Measurements from ENCODE around the gene ST8SIA1.
"Not testable (repeated sequence)": the region's sequence is repeated elsewhere in the genome, so short reads cannot be mapped to it uniquely, and the experiment has no call there.

Gene ST8SIA1, protein sequence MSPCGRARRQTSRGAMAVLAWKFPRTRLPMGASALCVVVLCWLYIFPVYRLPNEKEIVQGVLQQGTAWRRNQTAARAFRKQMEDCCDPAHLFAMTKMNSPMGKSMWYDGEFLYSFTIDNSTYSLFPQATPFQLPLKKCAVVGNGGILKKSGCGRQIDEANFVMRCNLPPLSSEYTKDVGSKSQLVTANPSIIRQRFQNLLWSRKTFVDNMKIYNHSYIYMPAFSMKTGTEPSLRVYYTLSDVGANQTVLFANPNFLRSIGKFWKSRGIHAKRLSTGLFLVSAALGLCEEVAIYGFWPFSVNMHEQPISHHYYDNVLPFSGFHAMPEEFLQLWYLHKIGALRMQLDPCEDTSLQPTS

DNA sequence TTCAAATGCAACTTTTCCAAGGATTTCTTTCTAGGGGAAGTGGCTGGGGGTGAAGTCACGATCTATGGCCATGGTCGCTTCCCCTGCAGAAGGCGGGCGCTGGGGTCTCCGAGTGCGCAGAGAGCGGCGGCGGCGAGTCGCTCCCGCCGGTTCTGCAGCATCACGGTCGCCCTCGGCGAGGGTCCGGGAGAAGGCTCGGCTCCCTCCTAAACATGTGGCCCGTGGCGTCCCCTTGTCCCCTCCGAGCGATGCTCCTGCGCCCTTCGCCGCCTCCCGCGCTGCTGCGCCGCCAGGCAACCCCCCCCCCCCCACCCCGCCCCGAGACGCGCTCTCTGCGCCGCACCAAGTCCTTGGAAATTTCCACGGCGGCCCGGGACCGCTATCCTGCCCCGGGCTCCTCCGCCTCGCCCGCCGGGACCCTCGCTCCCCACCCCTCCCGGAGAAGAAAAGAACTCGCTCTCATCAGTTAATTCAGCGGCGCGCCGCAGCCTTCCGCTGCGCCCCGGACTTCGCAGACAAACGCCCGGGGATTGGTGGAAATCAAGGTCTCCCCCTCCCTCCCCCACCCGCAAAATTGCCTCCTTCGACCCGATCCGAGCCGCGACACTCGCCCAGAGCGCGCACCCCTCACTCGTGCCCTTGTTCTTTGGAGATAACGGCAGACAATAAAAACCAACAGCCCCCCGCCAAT, at the start of gene ST8SIA1:
TSS of gene ST8SIA1 (minus strand) at position 298 of the 691 bp plus-strand sequence. CDS start 475 bp downstream, outside the sequence.
- DNase-seq, result no peak

DNA sequence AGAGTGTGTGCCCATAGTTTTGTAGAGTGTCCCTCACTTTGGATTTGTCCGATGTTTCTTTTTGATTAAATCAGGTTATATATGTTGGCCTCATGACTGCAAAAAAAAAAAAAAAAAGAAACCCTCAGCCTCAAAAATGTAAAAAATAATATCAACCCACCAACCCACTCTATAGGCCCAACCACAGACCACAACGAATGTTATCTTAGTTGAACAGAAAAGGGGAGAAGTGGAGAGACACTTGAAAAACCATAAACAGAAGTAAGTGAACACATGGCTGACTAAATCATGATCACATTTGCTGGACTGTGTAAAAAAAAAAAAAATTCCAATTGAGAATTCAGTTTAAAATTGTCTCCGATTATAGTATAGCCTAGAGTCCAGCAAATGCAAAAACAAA, 45.5 kb upstream of the ST8SIA1 start:
- no peak for DNase-seq

DNA sequence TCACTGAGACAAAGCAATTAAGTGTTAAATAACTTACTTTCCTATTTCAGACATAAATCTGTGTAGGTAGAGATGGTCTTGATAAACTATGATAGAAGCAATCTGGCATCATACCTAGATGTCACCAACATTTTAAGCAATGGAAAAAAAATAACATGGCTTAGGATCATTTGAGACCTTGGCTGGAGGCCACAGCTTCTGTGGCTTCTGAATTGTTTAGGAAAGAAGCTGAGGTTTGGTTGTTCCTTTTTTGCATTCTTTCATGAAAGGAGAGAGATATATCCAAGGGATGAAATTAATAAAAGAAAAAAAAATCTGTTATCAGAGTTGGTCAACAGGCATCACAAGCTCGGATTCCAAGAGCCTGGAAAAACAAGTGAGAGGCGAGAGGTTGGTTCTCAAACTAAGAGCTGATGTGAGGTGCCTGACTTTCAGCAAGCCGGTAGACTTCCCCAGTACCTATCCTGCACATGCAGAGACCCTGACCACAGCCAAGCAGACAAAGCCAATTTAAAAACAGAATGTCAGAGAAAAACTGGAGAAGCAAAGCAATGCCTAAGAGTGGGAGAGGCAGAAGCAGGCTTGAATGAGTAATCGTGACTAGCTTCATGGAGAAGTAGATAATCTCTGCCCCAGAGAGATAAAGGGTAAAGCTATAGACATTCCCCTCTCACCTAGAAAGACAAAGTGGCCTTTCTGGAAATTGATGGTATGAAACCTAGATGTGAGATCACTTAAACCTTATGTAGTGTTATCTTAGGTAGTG, 43.4 kb upstream of the ST8SIA1 start:
- DNase-seq, result no peak

DNA sequence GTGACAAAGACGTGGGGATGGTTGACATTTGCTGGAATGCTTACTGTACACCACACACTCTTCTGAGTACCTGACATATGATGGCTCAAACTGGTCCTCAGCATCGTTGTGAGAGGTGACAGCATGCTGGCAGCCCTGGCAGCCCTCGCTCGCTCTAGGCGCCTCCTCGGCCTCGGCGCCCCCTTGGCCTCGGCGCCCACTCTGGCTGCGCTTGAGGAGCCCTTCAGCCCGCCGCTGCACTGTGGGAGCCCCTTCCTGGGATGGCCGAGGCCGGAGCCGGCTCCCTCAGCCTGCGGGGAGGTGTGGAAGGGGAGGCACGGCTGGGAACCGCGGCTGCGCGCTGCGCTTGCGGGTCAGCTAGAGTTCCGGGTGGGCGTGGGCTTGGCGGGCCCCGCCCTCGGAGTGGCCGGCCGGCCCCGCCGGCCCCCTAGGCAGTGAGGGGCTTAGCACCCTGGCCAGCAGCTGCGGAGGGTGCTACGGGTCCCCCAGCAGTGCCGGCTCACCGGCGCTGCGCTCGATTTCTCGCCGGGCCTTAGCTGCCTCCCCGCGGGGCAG, 42.2 kb upstream of the ST8SIA1 start:
- not testable (repeated sequence) for DNase-seq

DNA sequence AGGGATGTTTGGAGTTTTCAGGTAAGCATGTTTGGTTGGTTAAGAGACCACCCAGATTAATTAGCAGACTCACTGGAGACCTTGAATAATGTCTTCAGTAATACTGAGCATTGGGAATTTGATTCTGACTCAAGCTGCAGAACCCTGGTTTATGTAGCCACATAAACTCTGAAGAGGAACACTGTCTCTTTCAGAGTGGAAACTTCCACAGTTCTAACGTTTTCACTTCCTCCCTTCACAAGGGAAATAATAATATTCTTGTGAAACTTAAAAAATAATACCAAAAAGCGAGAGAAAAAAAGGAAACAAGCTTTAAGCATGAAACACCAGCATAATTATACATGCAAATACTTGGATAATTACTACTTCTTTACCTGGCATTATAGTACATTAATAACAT, 40.0 kb upstream of the ST8SIA1 start:
- no peak for DNase-seq

DNA sequence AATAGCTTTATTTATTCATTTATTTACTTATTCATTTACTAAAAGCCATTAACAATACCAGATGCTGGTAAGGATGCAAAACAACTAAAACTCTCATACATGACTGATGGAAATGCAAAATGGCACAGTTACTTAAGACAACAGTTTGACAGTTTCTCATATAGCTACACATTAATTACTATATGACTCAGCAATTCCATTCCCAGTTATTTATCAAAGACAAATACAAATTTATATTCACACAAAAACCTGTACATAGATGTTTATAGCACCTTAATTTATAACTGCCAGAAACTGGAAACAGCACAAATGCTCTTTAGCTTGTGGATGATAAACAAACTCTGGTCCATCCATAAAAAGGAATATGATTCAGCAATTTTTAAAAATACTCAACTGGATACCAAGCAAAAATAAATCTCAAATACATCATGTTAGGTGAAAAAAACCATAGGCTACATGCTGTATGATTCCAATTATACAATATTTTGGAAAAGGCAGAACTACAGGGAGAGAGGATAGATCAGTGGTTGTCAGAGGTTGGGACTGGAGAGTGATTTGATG, 37.9 kb upstream of the ST8SIA1 start:
- no peak for DNase-seq

DNA sequence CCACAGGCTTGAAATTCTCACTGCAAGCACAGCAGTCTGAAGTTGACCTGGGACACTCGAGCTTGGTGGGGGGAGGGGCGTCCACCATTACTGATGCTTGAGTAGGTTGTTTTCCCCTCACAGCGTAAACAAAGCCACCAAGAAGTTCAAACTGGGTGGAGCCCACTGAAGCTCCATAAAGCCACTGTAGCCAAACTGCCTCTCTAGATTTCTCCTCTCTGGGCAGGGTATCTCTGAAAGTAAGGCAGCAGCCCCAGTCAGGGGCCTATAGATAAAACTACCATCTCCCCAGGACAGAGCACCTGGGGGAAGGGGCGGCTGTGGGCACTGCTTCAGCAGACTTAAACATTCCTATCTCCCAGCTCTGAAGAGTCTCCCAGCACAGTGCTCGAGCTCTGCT, 31.7 kb upstream of the ST8SIA1 start:
- DNase-seq, result no peak

DNA sequence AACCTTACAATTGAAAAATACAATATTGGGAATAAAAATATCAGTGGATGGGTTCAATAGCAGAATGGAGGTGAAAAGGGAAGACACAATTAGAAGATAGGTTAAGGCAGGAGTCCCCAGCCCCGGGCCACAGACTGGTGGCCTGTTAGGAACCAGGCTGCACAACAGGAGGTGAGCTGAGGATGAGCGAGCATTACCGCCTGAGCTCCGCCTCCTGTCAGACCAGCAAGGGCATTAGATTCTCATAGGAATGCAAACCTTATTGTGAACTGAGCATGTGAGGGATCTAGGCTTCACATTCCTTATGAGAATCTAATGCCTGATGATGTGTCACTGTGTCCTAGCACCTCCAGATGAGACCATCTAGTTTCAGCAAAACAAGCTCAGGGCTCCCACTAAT, 27.3 kb upstream of the ST8SIA1 start:
- no peak for DNase-seq

DNA sequence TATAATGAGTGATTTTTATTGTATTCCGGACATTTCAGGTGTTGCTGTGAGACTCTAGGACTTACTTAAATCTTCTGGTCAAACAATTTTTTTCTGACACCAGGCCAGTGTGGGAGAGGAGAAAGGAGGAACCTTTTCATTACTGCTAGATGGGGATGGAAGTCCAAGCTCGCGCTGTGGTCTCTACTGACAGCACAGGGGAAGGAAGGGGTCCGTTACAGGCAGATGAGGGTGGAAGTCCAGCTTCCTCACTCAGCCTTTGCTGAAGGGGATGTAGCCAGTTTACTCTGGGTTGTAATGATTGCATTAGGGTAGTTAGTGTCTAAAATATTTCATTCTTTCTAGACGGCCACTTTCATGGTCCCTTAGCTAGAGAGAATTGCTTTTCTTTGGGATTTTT, 26.3 kb upstream of the ST8SIA1 start:
- DNase-seq, result no peak

DNA sequence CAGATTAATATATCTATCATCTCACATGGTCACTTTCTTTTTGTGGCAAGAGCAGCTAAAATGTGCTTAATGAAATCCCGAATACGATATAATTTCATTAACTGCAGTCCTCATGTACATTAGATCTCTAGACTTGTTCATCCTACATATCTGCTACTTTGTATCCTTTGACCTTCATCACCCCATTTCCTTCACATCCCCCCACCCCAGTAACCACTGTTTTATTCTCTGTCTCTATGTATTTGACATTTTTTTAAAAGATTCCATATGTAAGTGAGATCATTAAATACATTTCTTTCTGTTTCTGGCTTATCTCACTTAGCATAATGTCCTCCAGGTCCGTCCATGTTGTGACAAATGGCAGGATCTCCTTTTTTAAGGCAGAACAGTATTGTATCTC, 23.0 kb upstream of the ST8SIA1 start:
- DNase-seq, result no peak

DNA sequence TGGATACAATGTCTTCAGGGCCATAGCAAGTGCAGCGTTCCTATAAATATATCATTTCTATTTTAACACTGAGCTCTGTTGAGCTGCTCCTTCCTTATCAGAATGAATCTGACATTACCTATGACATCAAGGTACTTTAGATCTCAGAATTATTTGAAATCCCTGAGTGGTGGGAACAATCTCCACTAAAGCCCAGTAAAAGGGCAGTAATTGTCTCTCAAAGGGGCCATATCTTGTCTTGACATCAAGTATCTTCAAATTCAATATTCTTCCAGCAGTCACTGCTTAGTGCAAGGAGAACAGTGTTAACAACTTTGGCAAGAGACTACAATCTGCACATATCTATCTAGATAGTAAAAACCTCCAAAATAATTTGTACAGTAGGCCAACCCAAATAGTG, 21.7 kb upstream of the ST8SIA1 start:
- no peak for DNase-seq

DNA sequence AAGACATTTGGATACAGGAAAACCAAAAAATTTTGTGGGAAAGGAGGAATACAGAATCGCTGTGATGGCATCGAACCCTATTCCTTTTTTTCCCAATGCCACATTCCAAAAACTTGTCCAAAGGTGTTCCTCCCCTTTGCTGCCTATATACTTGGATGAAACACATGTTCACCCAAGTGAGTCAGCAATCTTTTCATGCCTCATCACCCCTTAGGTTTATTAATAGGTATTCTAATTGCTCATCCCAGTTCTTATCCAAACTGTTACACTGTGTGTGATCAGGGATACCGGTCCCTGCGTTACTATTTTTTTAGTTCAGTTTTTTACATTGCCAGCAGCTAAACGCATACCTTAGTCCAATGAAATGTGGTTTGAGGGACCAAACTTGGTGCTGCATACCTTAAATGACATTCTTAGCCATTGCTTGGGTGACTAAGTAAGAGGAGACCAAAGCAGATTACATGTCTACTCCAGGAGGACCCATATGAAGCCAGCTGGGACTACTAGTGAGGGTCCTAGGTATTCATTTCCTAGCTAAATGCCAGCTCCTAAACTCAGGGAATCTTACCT, 20.6 kb upstream of the ST8SIA1 start:
- DNase-seq, result no peak

DNA sequence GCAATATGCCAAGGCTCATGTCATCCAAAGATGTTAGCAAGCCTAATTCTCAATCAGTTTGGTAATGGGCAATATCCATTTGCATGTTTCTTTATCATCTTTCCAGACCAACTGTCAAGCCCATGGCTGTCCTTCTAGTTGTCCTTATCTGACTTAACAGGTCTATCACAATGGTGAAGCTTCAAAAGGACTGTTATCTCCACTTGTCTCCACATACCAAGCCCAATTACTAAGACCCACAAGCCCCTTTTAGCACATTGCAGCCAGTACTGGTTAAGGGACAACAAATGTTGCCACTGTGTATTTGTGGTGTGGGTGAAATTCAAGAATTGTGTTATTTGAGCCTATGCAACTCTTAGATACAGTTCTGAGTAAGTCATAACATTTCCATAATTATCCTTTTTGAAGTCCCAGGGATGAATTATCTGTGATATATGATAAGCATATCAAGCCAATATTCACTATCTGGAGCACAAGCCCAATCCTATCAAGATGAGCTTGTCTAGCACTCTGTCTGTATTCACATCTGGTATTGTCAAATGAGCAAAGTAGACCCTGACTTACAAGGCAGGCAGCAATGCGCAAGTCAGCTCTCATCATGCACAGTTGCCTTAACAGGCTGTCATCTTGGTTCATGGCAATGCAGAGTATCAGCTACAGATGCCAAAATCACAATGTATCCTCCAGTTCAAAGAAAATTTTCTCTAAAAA, 19.3 kb upstream of the ST8SIA1 start:
- no peak for DNase-seq

DNA sequence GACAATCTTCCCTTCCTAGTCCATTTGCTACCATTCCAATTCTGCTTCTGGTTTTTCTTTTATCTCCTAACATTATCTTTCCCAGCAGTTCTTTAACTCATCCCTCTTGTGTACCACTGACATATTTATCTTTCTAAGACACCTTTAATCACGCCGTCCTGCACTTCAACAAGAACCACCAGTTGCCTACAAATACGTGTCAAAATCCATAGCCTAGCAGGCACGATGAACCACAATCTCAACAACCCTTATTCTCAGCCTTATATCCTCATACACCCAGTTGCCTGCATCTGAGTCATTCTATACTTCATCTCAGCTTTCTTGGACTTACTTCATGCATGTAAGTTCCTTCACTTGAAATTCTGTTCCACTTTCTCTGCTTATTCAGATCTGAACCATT, 16.4 kb upstream of the ST8SIA1 start:
- no peak for DNase-seq

DNA sequence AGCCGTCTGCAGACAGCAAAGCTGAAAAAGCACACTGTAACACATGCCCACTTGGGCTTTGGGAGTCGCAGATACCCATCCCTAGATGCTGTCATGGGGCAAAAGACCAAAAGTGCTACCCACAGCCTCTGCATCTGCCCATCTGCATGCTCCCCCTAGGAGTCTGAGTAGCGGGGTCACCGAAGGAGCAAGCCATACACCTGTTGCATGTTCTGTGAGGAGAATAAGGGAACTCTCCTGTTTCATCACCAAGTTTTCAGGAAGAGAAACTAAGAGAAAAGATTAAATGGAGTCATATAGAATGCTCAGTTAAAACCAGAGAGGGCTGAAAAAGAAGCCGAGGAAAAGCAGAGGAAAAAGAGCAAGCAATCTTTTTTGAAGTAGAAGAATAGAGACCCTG, 13.7 kb upstream of the ST8SIA1 start:
- no peak for DNase-seq

DNA sequence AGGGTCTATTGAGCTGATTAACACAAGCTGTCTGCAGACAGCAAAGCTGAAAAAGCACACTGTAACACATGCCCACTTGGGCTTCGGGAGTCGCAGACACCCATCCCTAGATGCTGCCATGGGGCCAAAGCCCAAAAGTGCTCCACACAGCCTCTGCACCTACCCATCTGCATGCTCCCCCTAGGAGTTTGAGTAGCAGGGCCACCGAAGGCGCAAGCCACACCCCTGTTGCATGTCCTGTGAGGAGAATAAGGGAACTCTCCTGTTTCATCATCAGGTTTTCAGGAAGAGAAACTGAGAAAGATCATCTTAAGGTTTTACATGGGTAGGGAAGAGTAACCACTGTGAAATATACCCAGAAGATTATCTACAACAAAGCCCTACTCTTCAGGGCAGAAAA, 5.6 kb upstream of the ST8SIA1 start:
- no peak for DNase-seq

DNA sequence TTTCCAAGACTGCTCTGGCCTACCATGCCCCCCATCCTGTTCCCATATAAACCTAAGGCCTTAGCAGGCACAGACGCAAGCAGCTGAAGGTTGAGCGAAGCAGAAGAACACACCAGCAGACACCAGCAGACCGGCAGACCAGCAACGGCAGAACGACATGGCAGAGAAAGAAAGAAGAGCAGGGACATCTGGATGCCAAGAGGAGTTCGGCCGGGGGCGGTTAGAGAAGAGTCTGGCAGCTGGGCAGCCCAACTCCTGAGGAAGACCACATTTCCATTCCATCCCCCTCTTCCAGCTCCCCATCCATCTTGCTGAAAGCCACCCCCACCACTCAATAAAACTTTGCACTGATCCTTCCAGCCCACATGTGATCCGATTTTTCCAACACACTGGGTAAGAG, 5.2 kb upstream of the ST8SIA1 start:
- no peak for DNase-seq

DNA sequence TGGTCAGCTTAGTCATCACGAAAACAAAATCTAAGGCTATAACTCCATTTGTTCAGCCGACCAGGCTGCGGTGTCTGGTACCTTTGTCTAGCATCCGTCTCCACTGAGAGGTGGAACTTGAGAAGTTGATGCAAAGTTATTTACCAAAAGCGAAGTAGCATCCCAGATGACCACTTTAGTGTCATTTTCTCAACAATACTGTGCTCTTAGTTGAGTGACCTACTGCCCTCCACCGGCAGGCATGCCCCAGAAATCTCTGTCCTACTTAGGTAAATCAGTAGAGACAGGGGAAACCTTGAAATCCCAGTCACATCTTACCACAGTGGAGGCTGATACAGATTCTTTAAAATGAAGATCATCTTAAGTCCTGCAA, 1.3 kb upstream of the ST8SIA1 start:
- no peak for DNase-seq

DNA sequence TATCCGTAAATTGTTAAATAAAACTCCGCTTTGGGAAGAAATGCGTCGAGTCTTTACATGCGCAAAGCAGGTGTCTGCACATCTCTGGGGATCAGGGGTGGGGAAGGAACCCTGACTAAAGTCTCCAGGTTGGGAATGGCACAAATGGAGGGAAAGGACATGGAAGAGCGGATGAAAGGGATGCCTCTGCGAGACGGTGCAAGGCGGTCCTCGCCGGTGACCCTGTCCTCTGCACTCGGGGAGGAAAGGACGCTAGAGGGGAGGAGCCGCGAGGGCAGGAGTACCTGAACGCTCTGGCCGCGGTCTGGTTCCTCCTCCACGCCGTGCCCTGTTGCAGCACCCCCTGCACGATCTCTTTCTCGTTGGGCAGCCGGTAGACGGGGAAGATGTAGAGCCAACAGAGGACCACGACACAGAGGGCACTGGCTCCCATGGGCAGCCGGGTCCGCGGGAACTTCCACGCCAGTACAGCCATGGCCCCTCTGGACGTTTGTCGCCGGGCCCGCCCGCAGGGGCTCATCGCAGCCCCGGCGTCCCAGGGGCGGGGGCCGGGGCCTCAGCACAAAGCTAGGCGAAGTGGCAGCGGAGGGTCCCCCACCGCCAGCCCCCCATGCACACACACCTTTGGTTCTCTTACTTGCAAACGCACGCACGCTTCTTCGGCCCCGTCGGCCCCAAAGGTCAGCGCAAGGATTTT, 646 bp downstream of the ST8SIA1 start:
- DNase-seq, result no peak

DNA sequence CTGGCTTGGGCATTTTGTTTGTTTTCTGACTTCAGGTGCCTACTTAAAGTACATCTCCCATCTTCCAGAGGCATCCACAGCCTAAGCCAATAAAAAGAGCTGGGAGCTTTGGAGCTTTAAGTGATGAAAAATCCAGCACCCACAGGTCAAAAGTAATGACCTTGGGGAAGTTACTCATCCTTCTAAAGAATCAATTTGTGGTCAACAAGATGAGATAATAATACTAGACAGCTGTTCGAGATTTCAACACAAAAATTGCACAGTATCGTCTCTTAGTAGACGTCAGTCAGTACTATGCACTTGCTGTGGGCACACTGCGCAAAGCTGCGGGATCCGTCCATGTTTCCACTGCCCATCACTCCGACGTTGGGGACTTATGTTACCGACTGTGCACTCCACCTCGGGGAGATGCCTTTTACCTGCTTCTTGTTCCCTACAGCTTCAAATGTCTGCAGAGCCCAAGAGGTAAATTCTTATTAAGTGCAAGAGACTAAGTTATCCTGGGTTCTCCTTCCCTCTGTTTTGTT, 1.3 kb downstream of the ST8SIA1 start:
- DNase-seq, result no peak

DNA sequence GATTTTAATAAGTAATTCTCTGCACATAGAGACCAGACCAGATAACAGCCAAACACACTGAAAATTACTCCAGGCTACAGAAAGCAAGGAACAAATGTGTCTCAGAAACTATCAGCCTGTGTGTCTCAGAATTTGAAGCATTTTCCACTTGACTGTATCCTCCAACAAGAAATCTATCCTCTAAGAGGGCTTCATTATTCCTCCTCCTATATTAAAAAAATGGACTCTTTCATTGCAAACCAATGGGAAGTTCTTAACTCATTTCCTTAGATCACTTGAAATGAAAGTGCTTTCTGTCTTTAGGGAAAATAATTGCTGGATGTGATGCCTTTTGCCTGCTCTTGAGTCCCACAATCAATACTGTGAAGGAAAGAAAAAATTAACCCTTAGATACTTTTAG, 2.3 kb downstream of the ST8SIA1 start:
- DNase-seq, result no peak

Measured in KG1 (cell line).